Stimulated activated CD4-positive, alpha-beta T cell treated with anti-CD3 and anti-CD28 coated beads, Interleukin-4, amount 100 ng/mL, for 4 hours (primary cell): ENCODE results near the gene VSX2.

Experiments used
- DNase-seq, 2 experiments: peaks; one replicate each; pipeline ENCODE4 v3.0.0-alpha.2; 2020

The VSX2 gene

GRCh38 chr14:74223016-74223415 lies 16.2 kb upstream of the VSX2 start:
- no peak for DNase-seq

- DNase-seq = no peak
These were observed 7.5 kb upstream of the VSX2 start for GRCh38 chr14:74231784-74232183.

DNA sequence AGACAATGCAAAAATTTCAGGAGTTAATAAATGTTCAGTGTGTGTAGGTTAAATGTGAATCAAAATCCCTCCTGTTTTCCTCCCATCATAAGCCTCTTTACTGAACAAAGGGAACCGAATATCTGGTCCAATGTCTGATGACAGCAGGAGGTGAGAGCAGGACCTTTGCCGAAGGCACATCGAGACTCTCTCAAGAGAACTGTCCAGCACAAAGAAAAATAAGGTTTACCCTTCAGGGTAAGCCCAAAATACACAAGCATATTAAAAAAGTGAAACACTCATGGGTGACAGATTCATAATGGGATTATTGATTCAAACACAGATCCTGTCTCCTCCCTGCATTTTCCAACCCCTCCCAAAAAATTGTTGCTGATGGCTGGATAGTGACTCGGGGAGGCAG lies 4.2 kb upstream of the VSX2 start:
- DNase-seq = no peak

DNA sequence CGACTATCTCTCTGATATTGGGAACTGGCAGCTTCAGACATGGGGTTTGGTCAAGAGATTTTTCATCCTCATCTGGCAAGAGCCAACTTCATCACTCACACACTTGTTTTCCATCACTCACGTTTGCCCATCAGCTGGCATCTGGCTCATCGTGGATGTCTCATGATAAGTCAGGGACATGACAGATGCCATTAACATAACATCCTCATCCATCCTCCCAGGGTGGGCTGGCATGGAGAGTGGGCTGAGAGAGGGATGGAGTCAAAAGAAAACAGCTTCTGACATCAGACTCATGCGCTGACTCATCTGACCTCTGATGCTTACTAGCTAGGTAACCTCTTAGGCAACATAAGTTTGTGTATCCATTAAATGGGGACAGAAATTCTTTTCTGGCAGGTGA lies 1.8 kb upstream of the VSX2 start:
- no peak for DNase-seq

- no peak for DNase-seq
These were observed 872 bp downstream of the VSX2 start for GRCh38 chr14:74239848-74240793.

GRCh38 chr14:74240794-74241651 lies 1.8 kb downstream of the VSX2 start:
- no peak for DNase-seq

GRCh38 chr14:74241652-74242017 lies 2.4 kb downstream of the VSX2 start:
- no peak for DNase-seq

DNA sequence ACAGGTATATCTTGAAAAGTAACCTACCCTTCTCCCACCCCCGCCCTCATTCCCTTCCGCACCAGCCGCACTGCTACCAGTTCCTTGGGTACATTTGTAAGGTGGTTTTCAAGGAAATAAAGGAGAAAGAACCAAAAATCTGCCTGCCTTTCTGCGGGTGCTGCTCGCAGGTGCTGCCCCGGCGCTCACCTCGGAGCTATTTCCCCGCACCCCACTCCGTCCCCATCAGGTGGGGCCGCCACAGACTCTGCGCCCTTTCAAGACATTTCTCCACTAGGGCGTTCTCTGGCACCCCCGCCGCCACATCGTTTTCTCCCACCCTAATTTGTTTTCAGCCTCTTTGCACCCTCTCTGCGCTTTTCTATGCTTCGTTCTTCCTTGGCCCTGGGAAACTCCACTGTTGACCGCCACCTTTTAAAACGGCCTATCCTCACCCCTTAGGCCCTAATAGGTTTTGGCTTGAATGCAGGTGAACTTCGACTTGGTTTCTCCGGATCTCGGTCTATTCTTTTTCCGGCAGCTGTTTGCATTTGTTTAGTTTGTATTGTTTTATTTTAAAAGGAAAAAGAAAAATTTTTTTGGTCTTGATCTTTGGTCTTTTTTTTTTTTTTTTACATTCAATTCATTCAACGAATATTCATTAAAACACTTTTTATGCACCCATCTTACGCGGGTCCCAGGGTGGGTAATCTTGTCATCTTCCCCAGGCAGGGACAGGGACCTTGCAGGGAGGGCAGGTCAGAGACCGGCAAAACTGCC lies 3.0 kb downstream of the VSX2 start:
- DNase-seq = no peak

DNA sequence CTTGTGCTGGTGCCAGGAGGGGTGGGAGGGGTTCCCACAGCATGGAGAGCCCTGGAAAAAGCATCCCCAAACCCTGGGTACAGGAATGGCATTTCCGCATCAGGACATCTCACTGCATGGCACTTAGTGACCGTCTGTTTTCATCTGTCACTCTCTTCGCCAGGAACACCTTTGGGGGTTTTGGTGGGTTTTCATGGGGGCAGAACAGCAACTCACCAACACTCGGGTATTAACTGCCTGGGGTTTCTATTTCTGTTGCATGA lies 3.5 kb downstream of the VSX2 start:
- no peak for DNase-seq

GRCh38 chr14:74243051-74243450 lies 3.8 kb downstream of the VSX2 start:
- DNase-seq = no peak

DNA sequence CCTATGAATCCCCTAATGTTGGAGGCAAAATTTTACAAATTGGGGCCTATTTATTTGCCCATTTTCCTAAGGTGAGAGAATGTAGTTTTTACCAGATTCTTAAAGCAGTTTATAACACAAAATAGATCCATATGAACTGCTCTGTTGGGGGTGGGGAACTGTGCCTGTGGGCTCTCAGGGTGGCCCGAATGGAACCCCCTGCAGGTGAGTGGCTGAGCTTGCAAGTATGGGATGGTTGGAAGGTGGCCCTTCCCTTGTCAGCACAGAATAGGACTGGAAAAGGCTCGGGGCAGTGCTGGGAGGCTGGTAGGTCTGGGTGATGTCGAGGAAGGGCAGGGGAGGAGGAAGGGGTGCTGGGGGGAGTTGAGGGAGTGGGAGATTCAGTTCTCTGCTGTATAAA lies 4.9 kb downstream of the VSX2 start:
- no peak for DNase-seq

- DNase-seq = no peak
These were observed 6.0 kb downstream of the VSX2 start for GRCh38 chr14:74245292-74245691.

DNA sequence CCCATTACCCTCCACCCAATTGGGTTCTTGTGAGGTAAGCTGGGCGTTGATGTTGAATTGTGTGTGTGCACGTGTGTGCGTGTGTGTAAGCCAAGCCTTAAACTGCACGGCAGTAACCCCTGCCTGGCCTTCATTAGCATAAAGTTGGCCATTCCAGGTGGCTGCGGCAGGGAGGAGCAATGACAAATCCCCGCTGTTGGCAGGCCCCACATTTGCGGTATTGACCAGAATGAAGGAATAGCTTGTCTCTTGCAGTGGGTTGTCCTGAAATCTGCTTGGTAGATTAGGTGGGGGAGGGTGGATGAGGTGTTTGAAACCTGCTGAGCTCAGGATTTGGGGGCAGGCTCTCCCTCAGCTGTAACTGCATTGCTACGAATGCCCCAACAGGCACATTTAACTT lies 7.3 kb downstream of the VSX2 start:
- DNase-seq = no peak

DNA sequence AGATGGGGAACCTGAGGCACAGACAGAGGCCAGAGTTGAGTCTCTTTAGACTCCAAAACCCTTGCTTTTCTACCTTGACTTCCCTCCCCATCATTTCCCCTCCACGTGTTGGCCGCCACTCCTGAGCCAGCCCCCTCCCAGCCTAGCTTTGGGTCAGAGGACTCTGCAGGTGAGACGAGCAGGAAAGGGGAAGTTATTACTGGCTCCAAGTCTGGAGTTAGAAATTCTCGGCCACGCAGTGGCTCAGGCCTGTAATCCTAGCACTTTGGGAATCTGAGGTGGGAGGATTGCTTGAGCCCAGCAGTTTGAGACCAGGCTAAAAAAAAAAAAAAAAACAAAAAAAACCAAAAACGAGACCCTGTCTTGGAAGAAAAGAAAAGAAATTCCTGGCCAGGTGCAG lies 8.8 kb downstream of the VSX2 start:
- no peak for DNase-seq

DNA sequence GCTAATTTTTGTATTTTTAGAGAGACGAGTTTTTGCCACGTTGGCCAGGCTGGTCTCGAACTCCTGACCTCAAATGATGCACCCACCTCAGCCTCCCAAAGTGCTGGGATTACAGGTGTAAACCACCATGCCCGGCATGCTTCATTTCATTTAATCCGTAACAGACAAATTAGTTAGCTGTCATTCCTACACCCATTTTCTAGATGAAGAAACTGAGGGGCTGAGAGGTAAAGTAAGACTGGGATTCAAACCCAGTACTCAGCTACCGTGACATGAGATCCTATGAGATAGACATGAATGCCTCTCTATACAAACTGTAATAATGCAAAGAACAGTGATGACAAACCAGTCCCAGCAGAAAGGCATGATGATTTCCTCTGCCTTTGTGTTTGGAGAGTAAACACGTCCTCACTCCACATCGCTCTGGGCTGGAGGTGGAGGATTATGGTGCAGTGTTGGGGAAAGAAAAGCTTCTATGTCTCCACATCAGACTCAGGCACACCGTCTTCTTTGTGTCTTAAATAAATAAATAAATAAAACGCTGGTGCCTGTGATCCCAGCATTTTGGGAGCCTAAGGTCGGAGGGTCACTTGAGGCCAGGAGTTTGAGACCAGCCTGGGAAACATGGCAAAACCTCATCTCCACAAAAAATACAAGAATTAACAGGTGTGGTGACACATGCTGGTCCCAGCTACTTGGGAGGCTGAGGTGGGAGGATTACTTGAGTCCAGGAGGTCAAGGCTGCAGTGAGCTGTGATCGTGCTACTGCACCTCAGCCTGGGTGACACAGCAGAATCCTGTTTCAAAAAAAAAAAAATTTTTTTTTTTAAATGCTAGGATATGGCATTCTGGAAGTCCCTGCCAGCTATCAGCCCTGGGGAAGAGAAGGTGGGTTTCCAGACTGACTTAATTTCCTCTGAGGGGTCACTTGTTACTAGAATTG lies 10.5 kb downstream of the VSX2 start:
- no peak for DNase-seq

DNA sequence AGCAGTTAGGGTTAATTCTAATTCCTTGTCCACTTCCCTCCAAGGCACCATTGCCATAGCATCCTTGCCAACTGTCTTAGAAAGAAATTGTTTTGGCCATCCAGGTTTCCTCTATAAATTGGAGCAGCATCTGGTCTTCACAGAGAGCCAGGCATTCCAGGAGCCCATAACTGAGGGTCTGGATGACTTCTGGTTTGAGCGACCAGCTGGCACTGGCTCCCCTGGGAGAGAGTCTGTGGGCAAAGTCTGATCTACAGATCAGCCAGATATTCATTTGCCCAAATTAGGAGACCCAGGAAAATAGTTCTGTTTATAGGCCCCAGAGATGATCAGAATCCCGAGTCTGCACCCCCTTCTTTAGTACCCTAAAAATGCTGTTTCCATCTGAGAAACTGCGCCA lies 16.0 kb downstream of the VSX2 start:
- no peak for DNase-seq

- peak; percentile 45 to 68 for DNase-seq
These were observed 18.1 kb downstream of the VSX2 start for GRCh38 chr14:74257078-74257940.

- no peak for DNase-seq
These were observed 18.9 kb downstream of the VSX2 start for GRCh38 chr14:74257941-74258763.

- no peak for DNase-seq
These were observed 19.5 kb downstream of the VSX2 start for GRCh38 chr14:74258764-74259035.

DNA sequence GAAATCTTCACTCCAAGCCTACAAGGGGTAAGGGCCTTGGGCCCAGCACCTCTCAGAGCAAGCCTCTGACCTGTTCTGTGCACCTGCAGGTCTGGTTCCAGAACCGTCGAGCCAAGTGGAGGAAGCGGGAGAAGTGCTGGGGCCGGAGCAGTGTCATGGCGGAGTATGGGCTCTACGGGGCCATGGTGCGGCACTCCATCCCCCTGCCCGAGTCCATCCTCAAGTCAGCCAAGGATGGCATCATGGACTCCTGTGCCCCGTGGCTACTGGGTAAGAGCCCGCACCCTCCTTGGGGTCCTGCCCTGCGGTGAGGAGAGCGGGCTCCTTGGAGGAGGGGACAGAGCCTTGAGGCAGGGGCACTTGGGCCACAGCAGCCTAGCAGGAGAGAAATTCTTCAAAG lies 20.3 kb downstream of the VSX2 start:
- no peak for DNase-seq
